ENCODE measurements around the gene ZNF518B.
A peak's percentile ranks its signal among the peaks of the same experiment; 100 is the strongest.
"Not testable (repeated sequence)": the region's sequence is repeated elsewhere in the genome, so short reads cannot be mapped to it uniquely, and the experiment has no call there.

The ZNF518B gene

DNA sequence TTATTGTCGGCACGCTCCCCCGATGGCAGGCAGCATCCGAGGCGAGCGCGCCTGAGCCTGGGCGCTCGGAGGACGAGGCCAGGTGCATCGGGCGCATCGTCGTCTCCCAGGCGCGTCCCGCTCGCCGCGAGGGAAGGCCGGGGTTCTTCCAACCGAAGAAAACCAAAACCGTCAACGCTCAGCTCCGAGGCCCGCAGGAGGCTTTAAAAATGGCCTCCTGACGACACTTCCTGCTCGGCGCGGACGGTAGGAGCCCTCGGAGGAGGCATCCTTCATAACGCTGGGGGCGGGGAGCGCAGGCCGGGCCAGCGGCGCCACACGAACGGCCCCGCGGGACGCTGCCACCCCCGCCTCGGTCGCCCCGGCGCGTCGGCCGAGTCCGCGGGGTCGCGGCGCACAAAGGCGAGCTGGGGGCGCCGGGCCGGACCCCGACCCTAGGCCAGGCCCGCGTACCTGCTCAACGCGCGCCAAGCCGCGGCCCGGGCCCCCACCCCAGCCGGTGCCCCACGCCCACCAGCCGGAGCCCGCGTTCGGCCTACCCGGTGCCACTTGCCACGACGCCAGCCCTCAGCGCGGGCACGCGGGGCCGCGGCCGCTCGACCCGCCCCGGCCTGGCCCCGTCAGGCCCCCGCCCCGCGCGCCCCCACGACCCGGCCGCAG lies 501 bp downstream of the ZNF518B start:
- peak; percentile 53 for DNase-seq

DNA sequence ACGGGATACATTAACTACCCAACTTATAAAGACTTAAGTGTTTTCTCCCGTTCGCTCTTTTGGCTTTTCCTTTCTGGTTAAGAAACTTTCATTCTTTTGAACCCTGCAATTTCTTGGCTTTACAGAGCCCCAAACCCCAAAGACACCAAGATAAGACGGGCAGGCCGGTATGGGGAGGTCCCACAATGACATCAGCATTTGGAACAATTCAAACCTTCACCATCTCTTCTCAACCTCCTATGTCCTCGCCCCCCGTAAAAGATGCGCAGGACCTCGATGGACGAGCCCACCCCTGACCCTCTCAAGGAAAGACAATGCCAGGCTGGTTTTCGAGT lies 999 bp downstream of the ZNF518B start:
- no peak for DNase-seq

DNA sequence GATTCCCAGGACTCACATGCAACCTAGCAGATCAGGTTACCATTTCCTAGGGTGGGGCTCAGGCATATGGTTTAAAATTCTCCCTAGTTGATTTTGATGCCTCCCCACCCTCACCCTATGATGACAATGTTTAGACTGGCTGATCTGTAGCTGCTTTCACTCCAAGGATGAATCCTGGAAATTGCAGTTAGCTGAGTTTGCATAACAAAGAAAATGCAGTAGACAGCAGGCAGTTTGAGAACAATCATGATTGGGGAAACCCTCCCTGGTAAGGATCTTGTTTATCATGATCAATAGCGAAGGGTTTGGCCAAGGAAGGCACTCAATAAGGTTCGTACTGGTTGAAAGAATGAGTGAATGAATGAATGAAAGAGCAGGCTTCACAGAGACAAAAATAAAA lies 2.1 kb downstream of the ZNF518B start:
- DNase-seq: no peak

DNA sequence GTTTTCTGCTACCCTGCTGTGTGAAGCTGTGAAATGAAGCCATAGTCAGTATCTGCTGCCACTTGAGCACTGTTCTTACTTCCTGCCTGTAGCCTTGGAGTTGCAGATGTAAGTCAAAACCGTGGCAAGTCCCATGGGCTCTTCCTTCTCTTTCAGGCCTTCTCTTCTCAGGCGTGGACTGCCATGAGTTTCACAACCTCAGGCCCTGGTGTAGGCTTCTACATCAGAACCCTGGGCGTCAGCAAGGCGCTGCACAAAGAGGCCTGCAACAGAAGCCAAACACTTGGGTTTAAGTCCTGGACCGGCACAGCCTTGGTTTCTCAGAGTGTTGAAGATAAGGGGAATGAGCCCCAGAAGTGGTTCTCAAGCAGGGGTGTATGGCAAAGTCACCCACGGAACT lies 2.5 kb downstream of the ZNF518B start:
- DNase-seq: no peak

DNA sequence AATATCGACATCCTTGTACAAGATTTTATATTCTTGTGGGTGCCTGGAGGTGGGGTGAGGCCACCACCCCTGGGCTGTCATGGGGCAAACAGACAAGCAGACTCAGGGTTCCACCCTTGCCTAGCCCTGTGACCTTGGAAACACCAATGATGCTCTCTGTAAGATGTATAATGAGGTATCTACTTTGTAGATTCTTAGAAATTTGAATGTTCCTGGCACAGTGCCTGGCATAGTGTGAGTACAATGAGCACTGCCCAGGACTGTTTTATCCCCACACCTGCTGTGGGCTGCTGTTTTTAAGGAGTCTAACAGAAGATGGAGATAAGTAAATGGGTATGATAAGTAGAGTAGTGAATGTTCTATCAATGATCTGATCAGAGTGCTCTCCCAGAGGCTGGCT lies 3.1 kb downstream of the ZNF518B start:
- no peak for DNase-seq

DNA sequence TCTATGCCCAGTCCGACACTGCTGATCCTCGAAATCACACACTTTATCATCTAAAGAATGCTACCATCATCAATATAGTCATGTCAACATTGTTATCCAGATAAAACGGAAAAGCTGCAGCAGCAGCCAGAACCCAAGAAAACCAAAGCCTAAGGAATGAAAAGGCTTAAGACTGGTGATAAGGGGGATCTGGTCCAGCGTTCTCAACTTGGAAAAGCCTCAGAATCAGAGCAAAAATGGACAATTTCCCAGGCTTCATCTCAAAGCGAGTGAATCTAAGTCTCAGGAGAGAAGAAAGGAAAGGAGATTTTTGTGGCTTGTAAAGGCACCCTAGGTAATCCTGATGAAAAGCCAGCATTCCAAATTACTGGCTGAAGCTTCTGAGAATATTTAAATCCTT lies 8.2 kb downstream of the ZNF518B start:
- DNase-seq: no peak

DNA sequence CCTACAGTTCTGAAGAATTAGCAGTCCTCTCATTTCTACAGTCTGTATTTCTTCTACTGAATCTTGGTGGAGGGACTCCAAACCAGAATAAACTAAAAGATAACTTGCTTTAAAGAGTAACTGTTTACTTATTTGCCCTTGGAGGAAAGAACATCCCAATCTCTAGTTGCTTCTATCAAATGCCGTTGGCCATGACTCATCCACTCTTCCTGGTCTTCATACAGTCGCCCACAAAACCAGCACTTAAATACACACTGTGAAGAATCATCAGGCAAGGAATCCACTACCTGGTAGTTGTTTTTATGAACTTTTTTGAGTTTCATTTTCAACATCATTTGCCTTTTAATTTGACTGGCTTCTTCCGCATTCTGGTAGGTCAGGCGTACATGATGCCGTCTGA lies 14.2 kb downstream of the ZNF518B start:
- no peak for DNase-seq

DNA sequence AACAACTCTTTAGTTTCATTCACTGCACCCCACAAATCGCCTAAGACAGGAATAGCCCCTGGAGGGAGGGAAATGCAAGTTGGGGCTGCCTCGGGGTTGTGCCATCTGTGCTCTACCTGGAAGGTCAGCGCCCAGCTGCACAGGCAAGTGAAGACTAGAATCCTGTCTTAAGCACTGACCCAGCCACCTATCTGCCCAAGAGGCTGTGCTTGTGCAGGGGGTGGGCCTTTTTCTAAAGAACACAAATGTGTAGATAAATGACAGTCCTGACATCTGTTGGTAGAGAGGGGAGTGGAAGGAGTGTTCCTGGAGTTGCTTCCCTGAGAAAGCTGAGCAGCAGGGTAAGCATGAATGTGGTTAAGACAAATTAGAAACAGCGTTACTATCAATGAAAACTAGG lies 15.7 kb downstream of the ZNF518B start:
- no peak for DNase-seq

DNA sequence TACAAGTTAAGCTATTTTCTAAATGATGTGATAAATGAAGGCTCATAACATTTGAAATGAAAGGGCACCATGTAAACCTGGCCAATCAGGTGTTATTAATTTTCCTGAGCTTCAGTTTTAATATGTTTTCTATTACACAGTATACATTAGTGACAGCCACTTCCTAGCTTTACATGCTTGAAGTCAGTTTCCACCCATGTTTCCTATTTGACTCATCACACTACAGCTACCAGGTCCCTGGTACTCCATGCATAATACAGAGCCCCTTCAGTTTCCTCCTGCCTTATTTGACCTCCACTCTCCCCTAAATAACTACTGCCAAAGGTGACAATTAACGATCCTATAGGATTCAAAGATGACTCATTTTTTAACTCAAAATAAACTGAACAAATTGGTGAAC lies 18.3 kb downstream of the ZNF518B start:
- no peak for DNase-seq

DNA sequence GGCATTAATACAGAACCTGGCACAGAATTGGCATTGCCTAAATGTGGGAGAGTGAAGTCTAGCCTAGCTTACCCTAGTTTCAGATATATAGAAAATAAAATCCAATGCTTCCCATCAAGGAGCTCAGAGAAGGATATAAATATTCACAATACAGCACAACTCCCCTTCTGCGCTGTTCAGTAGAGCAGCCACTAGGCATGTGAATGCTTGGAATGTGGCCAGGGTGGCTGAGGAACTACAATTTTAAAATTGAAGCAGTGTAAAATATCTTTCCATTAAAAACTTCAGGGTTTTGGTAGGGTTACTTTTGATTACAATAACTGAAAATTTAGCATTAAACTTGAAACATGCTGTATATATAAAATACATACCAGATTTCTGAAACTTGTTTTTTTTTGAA lies 19.5 kb downstream of the ZNF518B start:
- no peak for DNase-seq

DNA sequence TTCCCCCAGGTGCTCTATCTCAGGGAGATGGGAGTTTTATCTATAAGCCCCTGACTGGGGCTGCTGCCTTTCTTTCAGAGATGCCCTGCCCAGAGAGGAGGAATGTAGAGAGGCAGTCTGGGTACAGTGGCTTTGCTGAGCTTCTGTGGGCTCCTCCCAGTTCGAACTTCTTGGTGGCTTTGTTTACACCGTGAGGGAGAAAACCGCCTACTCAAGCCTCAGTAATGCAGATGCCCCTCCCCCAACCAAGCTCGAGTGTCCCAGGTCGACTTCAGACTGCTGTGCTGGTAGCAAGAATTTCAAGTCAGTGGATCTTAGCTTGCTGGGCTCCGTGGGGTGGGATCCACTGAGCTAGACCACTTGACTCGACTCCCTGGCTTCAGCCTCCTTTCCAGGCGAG lies 29.5 kb downstream of the ZNF518B start:
- DNase-seq: not testable (repeated sequence)

DNA sequence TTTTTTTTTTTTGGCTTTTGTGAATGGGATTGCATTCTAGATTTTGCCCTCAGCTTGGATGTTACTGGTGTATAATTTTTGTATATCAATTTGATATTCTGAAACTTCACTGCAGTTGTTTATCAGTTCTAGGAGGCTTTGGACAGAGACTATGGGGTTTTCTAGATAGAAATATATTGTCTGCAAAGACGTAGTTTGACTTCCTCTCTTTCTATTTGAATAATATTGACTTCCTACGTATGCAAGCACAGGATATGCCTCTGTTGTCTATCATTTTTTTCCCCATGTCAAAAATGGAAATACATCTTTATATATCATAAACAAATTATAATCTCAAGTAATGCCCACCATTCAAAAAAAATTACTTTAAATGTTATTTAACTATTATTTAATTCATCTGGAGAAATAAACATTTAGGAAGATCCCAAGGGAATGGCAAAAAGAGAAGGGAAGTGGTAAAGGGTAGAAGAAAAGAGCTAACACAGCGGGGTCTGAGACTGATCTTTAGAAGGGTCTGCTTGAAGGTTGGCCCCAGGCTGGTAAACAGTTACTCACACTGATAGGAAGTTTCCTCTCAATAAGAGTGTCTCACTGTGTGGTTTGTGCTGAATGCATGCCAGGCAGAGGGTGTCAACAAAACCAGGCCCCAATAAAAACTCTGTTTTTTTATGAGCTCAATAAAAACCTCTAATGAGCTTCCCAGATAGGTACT lies 35.7 kb downstream of the ZNF518B start:
- DNase-seq: no peak

DNA sequence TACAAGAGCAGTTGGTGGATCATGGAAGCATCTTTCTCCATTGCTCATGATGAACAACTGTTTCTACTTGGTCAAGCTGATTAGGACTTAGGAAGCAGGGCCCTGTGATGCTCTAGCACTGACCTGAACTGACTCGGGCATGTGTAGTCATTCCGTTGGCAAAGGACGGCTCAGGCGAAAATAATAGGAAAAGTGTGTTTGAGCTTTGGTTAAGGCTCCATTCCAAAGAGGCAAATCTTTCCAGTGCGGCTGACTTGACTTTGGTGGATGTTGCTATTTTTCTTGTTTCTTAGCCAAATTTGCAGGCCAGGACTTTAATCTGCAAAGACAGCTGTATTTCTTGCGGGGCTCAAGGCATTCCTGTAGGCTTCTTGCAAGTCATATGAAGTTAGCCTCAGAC lies 39.5 kb downstream of the ZNF518B start:
- no peak for DNase-seq

DNA sequence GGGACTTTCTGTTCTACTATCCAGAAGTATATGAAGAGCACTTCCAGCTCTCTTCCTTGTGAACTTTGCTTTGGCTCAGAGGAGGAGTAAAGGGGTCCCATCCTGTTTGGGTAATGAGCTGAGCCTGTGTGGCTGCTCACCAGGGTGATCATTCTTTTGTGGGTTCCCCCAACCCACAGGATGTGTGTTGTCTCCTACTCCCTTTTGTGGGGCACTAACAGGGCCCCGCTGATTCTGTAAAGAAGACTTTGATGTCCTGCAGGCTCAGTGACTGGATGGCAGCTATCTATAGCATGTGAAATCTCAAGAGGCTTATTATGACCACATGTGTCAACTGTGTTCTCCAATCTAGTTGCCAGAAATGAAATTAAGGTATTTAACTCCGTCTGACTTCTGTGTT lies 40.8 kb downstream of the ZNF518B start:
- no peak for DNase-seq

DNA sequence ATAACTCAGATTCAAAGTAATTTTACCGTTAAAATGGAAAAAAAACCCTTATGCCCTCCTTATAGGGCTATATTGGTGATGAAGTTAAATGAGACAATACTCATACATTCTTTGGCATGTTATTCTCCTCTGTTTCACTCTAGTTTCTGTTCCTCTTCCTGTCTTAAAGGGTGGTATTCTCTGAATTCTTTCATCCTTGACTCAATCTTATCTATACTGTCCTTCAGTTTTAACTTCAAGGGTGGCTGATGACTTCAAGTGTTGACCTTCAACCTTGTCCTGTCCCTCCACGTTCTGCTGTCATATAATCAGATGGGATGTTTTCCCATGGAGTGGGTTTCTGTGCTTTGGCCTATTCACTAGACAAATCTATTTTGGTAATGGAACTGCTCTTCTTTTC lies 44.0 kb downstream of the ZNF518B start:
- DNase-seq: no peak

DNA sequence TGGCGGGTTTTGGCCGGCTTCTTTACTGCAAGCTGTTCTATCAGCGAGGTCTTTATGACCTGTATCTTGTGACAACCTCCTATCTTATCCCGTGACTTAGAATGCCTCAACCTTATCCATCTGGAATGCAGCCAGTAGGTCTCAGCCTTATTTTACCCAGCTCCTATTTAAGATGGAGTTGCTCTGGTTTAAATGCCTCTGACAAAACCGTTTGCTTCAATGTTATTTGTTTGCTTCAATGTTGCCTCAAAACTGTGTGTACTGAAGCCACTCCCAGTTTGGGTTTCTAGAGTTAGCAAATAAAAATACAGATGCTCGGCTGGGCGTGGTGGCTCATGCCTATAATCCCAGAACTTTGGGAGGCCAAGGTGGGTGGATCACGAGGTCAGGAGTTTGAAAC lies 51.6 kb downstream of the ZNF518B start:
- DNase-seq: no peak

DNA sequence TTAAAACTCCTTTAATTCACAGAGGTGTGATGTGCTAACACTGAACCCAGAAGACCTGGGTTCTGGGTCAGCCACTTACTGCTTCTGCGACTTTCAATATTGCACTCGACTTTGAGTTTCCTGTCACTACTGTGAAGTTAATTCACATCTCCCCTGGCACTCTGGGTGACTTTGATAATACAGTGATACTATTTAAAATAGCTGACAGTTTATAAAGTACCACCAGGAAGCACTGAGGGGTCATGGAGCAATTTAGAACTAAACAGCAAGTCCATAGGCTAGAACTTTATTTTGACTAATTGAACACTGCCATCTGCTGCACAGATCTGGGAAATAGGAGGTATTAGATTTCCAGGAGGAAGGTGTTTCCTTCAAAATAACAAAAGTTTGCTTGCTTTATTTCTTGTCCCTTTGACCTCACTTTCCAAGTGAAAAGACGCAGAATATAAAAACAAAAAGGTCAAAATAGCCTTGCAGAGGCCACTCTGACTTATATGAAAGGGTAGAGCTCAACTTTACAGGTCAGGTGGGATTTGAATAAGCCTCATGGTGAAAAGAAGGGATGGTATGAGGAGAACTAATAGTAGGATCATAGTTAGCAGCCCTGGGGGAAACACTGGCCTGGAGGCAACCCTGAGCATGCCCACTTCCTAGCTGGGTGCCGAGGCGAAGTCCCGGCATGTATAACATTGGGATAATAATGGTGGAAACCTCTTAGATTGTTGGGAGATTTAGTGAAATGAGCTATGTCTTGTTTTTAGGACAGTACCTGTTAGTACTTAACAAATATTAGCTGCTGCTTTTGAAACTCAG lies 53.4 kb downstream of the ZNF518B start:
- DNase-seq: peak; percentile 4

DNA sequence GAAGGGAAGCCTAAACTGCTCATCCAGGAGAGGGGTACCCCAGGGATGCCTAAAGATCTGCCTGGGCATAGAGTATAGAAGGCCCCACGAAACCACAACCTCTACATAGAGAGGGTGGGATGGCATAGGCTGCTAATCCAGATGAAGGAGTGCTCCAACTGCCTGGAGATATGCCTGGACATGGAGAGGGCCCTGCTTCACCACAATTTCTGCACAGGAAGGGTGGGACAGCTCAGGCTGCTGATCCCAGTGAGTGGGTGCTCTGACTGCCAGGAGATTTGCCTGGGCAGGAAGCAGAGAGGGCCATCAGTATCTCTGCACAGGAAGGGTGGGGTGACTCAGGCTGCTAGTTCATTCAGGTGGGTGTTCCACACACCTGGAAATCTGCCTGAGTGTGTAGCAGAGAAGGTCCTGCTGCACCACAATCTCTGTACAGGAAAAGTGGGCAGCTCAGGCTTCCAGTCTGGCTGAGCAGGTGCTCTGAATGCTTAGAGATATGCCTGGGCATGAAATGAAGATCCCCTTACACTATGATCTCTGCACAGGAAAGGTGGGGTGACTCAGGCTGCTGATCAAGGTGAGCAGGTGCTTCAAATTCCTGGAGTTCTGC lies 61.1 kb downstream of the ZNF518B start:
- DNase-seq: no peak
